KMS-11 (cell line): ENCODE results near the gene CCSER2.

ENCODE experiments used
- H2AFZ ChIP-seq: fragments of 200-600 bp; sonication (generic); 2 replicates; pipeline ENCODE4 v1.6.1; 2016; ENCODE audit warnings: antibody characterized with exemption, mixed run types, low read depth
- H3K27ac ChIP-seq: fragments of 200-600 bp; sonication (generic); 2 replicates; pipeline ENCODE4 v1.6.1; 2016; ENCODE audit warnings: mild to moderate bottlenecking, mixed run types
- H3K27me3 ChIP-seq: fragments of 200-600 bp; sonication (generic); 2 replicates; pipeline ENCODE4 v1.6.1; 2017; ENCODE audit warnings: mild to moderate bottlenecking, low read depth, mixed run types, moderate library complexity; ENCODE audit not compliant: insufficient read depth
- H3K36me3 ChIP-seq: fragments of 200-600 bp; sonication (generic); 2 replicates; pipeline ENCODE4 v1.6.1; 2017; ENCODE audit warnings: mild to moderate bottlenecking, mixed run types; ENCODE audit not compliant: insufficient read depth
- H3K4me1 ChIP-seq: fragments of 200-600 bp; sonication (generic); 2 replicates; pipeline ENCODE4 v1.6.1; 2016; ENCODE audit warnings: mild to moderate bottlenecking, low read depth, mixed run types; ENCODE audit not compliant: poor library complexity, severe bottlenecking
- H3K4me2 ChIP-seq: fragments of 200-600 bp; sonication (generic); 2 replicates; pipeline ENCODE4 v1.7.0; 2016; ENCODE audit warnings: mild to moderate bottlenecking, mixed run types
- H3K4me3 ChIP-seq: fragments of 200-600 bp; sonication (generic); IDR thresholded peaks from 2 replicates; pipeline ENCODE4 v1.6.1; 2017; ENCODE audit warnings: low read depth, low read length, mixed read lengths; ENCODE audit not compliant: insufficient read depth
- H3K79me2 ChIP-seq: fragments of 200-600 bp; sonication (generic); 2 replicates; pipeline ENCODE4 v1.6.1; 2016; ENCODE audit warnings: low read depth, mixed run types; ENCODE audit not compliant: insufficient read depth
- H3K9ac ChIP-seq: fragments of 200-600 bp; sonication (generic); 2 replicates; pipeline ENCODE4 v1.6.1; 2016; ENCODE audit warnings: mild to moderate bottlenecking, mixed run types
- H4K20me1 ChIP-seq: fragments of 200-600 bp; sonication (generic); 2 replicates; pipeline ENCODE4 v1.6.1; 2016; ENCODE audit warnings: mild to moderate bottlenecking, mixed run types; ENCODE audit not compliant: insufficient read depth
- TF ChIP-seq, protein P1 (sequence below): fragments of 200-600 bp; sonication (generic); conservative IDR thresholded peaks from 2 replicates; pipeline ENCODE4 v1.6.1; 2017; ENCODE audit warnings: low read depth, mild to moderate bottlenecking, antibody characterized with exemption, low read length, moderate library complexity, mixed read lengths

The CCSER2 gene

DNA sequence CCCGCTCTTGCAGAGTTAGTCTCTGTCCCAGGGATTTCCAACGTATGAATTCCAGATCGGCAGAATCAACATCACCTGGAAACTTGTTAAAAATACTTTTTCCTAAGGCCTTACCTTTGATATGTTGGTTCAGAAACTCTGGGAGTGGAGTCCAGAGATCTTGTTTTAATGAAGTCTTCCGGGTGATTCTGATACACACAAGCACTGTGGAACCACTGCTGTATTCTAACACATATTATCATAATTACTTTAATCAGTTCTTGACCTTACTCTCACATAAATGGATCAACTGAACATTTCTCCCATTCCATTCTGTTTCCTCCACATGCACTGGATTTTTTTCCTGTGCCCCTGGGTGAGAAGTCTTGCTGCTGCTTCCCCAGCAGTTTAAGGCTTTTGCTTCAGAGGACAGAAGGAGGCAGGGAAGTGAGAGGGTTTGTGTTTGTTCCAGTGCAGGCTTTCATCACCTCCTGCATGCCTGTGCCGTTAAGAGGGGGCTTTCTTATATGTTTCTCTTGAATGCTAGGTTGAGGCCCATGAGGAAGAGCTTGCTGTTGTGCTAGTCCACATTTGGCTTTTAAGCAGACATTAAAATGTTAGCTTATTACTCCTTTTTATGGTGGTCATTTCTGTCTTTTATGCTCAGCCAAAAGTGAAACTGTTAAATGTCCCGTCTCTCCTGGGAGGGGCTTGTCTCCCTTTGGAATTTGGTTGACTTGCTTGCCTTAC lies 32.4 kb downstream of the CCSER2 start:
- no peak overlapping the region for H3K4me2 ChIP-seq
- peaks cover 18% of the 10 kb centered on the region for H3K4me1 ChIP-seq
- H3K27me3 ChIP-seq: no peaks in the 10 kb centered on the region
- no peak overlapping the region for H3K9ac ChIP-seq
- no peak overlapping the region for H2AFZ ChIP-seq
- H4K20me1 ChIP-seq: 0 out of 2 replicates have a peak, but pooled peaks cover 11% of the 10 kb centered on the region
- H3K27ac ChIP-seq: no peak overlapping the region
- H3K36me3 ChIP-seq: no peaks in the 10 kb centered on the region
- H3K79me2 ChIP-seq: peaks cover 33% of the 10 kb centered on the region; the same call in 1 of the 2 replicates
- no peak overlapping the region for H3K4me3 ChIP-seq
- TF ChIP-seq, protein P1, sequence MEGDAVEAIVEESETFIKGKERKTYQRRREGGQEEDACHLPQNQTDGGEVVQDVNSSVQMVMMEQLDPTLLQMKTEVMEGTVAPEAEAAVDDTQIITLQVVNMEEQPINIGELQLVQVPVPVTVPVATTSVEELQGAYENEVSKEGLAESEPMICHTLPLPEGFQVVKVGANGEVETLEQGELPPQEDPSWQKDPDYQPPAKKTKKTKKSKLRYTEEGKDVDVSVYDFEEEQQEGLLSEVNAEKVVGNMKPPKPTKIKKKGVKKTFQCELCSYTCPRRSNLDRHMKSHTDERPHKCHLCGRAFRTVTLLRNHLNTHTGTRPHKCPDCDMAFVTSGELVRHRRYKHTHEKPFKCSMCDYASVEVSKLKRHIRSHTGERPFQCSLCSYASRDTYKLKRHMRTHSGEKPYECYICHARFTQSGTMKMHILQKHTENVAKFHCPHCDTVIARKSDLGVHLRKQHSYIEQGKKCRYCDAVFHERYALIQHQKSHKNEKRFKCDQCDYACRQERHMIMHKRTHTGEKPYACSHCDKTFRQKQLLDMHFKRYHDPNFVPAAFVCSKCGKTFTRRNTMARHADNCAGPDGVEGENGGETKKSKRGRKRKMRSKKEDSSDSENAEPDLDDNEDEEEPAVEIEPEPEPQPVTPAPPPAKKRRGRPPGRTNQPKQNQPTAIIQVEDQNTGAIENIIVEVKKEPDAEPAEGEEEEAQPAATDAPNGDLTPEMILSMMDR: no peak

DNA sequence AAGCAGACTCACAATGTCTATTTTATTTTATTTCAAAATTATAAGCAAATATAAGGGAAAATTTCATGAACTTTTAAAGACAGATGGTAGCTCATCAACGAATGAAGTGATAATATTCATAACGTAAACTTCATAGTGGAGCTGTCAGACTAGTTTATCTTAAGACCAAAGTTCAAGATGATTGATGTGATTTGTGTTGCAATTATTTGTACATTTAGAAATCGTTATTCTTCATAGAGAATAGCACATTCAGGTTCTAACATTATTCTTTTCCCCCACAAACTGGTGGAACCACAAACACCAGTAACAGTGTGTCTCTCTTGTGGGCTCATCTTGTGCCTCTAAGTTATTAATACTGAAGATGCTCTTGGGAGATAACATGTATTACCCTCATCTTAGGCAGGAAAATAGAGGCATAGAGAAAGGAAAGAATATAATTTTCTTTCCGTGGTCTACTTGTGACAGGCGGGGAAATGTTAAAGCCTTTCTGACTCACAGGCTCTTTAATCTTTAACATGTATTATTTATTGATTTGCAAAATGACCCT lies 37.0 kb downstream of the CCSER2 start:
- Histone ChIP-seq H3K36me3 (no peaks in the 10 kb centered on the region), H3K4me3 (no peak overlapping the region), H3K9ac (no peak overlapping the region), H3K4me2 (no peak overlapping the region), H3K4me1 (no peaks in the 10 kb centered on the region), H3K27me3 (no peaks in the 10 kb centered on the region), H3K27ac (no peak overlapping the region), H3K79me2 (peaks cover 42% of the 10 kb centered on the region), H2AFZ (no peak overlapping the region), H4K20me1 (0 out of 2 replicates have a peak, but pooled peaks cover 3% of the 10 kb centered on the region)
- TF ChIP-seq, protein P1: no peak

DNA sequence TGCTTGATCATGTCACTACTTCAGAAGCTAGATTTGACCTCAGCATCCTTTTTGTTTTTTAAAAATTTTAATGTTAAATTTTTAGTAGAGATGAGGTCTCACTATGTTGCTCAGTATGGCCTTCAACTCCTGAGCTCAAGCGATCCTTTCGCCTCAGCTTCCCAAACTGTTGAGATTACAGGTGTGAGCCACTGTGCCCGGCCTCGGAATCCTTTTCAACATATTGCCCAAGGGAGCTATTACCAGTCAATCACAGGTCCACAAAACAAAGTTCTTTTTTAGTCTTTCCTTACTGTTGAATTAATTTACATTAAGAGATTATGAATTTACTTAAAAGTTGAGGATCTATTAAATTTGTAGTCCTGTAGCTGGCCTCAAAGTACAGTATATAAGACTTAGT lies 37.7 kb downstream of the CCSER2 start:
- Histone ChIP-seq H3K4me1 (no peaks in the 10 kb centered on the region), H2AFZ (no peak overlapping the region), H3K9ac (no peak overlapping the region), H3K4me3 (no peak overlapping the region), H3K27ac (no peak overlapping the region), H3K27me3 (no peaks in the 10 kb centered on the region), H3K79me2 (peaks cover 42% of the 10 kb centered on the region), H3K36me3 (no peaks in the 10 kb centered on the region), H3K4me2 (no peak overlapping the region), H4K20me1 (no peaks in the 10 kb centered on the region)
- TF ChIP-seq, protein P1: no peak

DNA sequence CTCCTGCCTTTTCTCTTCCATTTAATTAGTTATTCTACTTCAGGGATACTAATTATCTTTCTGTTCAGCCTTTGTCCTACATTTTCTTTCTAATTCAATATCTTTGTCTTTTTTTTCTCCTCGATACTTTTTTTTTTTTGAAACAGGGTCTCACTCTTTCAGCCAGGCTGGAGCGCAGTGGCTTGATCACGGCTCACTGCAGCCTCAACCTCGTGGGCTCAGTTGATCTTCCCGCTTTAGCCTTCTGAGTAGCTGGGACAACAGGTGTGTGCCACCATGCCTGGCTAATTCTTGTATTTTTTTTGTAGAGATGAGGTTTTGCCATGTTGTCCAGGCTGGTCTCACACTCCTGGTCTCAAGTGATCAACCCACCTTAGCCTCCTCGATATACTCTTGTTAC lies 38.9 kb downstream of the CCSER2 start:
- TF ChIP-seq, protein P1: no peak
- Histone ChIP-seq H3K36me3 (no peaks in the 10 kb centered on the region), H3K79me2 (peaks cover 39% of the 10 kb centered on the region), H3K27me3 (no peaks in the 10 kb centered on the region), H2AFZ (no peak overlapping the region), H3K4me1 (no peaks in the 10 kb centered on the region), H3K4me3 (no peak overlapping the region), H3K4me2 (no peak overlapping the region), H3K9ac (no peak overlapping the region), H4K20me1 (no peaks in the 10 kb centered on the region), H3K27ac (no peak overlapping the region)
